Tibial nerve (tissue), 4 donors: ENCODE data around the gene C2CD5.

Experiments
- CTCF ChIP-seq, 5 experiments: fragments of 200-600 bp in 3 of 5; fragments of 450-650 bp in 2 of 5; sonication (generic) in 3 of 5; IDR thresholded peaks; one replicate each; pipeline ENCODE4 v1.5.1; 2016 to 2019; ENCODE audit warnings: antibody characterized with exemption in 5 of 5, mild to moderate bottlenecking in 3 of 5, moderate library complexity in 2 of 5
- EP300 ChIP-seq, 2 donors: sonication (generic); formaldehyde crosslinking; IDR thresholded peaks; one replicate each; pipeline ENCODE4 v1.6.1; 2017; ENCODE audit warnings: antibody characterized with exemption in 2 of 2, mild to moderate bottlenecking in 1 of 2
- POLR2A ChIP-seq, 2 donors: fragments of 450-650 bp; IDR thresholded peaks; one replicate each; pipeline ENCODE4 v1.6.1; 2017; ENCODE audit warnings: antibody characterized with exemption in 2 of 2, mild to moderate bottlenecking in 2 of 2, moderate library complexity in 2 of 2

- no peak for TF ChIP-seq CTCF (IDR thresholded peaks at IDR 0.05)
- no peak for TF ChIP-seq POLR2A (IDR thresholded peaks at IDR 0.05)
- TF ChIP-seq EP300 (IDR thresholded peaks at IDR 0.05) = no peak
These were observed 68.2 kb downstream of the C2CD5 start for GRCh38 chr12:22476133-22476532.
